GM23338 (cell line): Measurements from ENCODE around the gene NCOA1. TPM values are rescaled to one million over a fixed set of nuclear protein-coding genes. Genes with fewer than 3 reads are reported as not detected.

Source experiments
- ATAC-seq: fragments of 200-7000 bp; cut with Tn5 transposase; 3 replicates; pipeline ENCODE4 v1.9.1; 2020
- DNase-seq: peaks from one replicate; pipeline ENCODE4 v3.0.0-alpha.2; 2015; ENCODE audit warnings: low spot score
- H2AFZ ChIP-seq: fragments of 200-600 bp; sonication (generic); 2 replicates; pipeline ENCODE4 v1.8.0; 2016; ENCODE audit warnings: antibody characterized with exemption, mild to moderate bottlenecking, moderate library complexity
- H3F3A ChIP-seq: fragments of 200-600 bp; sonication (generic); replicated peaks from 2 replicates; pipeline ENCODE4 v1.8.0; 2017; ENCODE audit warnings: antibody characterized with exemption, mixed run types, low read depth
- H3K27ac ChIP-seq: fragments of 200-600 bp; sonication (generic); 2 replicates; pipeline ENCODE4 v1.6.1; 2016; ENCODE audit warnings: low read depth
- H3K27me3 ChIP-seq: fragments of 200-600 bp; sonication (generic); 2 replicates; pipeline ENCODE4 v1.8.0; 2016; ENCODE audit warnings: mild to moderate bottlenecking, mixed run types, moderate library complexity; ENCODE audit not compliant: insufficient read depth
- H3K36me3 ChIP-seq: fragments of 200-600 bp; sonication (generic); 2 replicates; pipeline ENCODE4 v1.8.0; 2016; ENCODE audit warnings: mild to moderate bottlenecking; ENCODE audit not compliant: insufficient read depth
- H3K4me1 ChIP-seq: fragments of 200-600 bp; sonication (generic); 2 replicates; pipeline ENCODE4 v1.8.0; 2016; ENCODE audit warnings: mild to moderate bottlenecking, moderate library complexity; ENCODE audit not compliant: insufficient read depth
- H3K4me2 ChIP-seq: fragments of 200-600 bp; sonication (generic); 2 replicates; pipeline ENCODE4 v1.7.1; 2017; ENCODE audit warnings: mixed run types
- H3K4me3 ChIP-seq: fragments of 200-600 bp; sonication (generic); 2 replicates; pipeline ENCODE4 v1.6.1; 2016; ENCODE audit warnings: mixed run types
- H3K79me2 ChIP-seq: fragments of 200-600 bp; sonication (generic); replicated peaks from 2 replicates; pipeline ENCODE4 v1.8.0; 2017; ENCODE audit warnings: mild to moderate bottlenecking; ENCODE audit not compliant: insufficient read depth
- H3K9me2 ChIP-seq: fragments of 200-600 bp; sonication (generic); 2 replicates; pipeline ENCODE4 v1.8.0; 2017; ENCODE audit not compliant: insufficient read depth
- H4K20me1 ChIP-seq: fragments of 200-600 bp; sonication (generic); replicated peaks from 2 replicates; pipeline ENCODE4 v1.8.0; 2017; ENCODE audit warnings: mild to moderate bottlenecking; ENCODE audit not compliant: insufficient read depth
- H3K27ac Mint-ChIP-seq: 2 replicates; pipeline ENCODE4 v1.8.0; 2020; ENCODE audit warnings: inconsistent platforms, mild to moderate bottlenecking, moderate library complexity, mixed read lengths
- H3K27me3 Mint-ChIP-seq: 3 replicates; pipeline ENCODE4 v1.8.0; 2022; ENCODE audit warnings: low read depth, mild to moderate bottlenecking, moderate library complexity, mixed read lengths, inconsistent platforms; ENCODE audit not compliant: insufficient read depth, poor library complexity
- H3K36me3 Mint-ChIP-seq: 3 replicates; pipeline ENCODE4 v1.8.0; 2021; ENCODE audit warnings: low read depth, mild to moderate bottlenecking, inconsistent platforms, moderate library complexity, mixed read lengths
- H3K4me1 Mint-ChIP-seq: 3 replicates; pipeline ENCODE4 v1.8.0; 2020; ENCODE audit warnings: mild to moderate bottlenecking, inconsistent platforms, mixed read lengths
- H3K4me3 Mint-ChIP-seq: 3 replicates; pipeline ENCODE4 v1.8.0; 2021; ENCODE audit warnings: moderate library complexity, mild to moderate bottlenecking, inconsistent platforms, mixed read lengths
- H3K9me3 Mint-ChIP-seq: 3 replicates; pipeline ENCODE4 v1.8.0; 2020; ENCODE audit warnings: moderate library complexity, mild to moderate bottlenecking, inconsistent platforms, mixed read lengths
- CREB1 ChIP-seq: fragments of 250-450 bp; sonication (Bioruptor Pico); IDR thresholded peaks from 2 replicates; pipeline ENCODE4 v1.5.0; 2020; ENCODE audit warnings: low read depth, mild to moderate bottlenecking, moderate library complexity
- CTCF ChIP-seq, 2 experiments: fragments of 200-600 bp in 1 of 2; sonication (generic) in 1 of 2; conservative IDR thresholded peaks; 2 replicates each; pipeline versions ENCODE4 v1.5.1 to v1.6.1; 2016 to 2017; ENCODE audit warnings: antibody characterized with exemption in 2 of 2, low read depth in 2 of 2, mild to moderate bottlenecking in 2 of 2, moderate library complexity in 1 of 2
- ETS1 ChIP-seq: IDR thresholded peaks from 2 replicates; pipeline ENCODE4 v1.6.1; 2016; ENCODE audit warnings: antibody characterized with exemption
- EZH2 ChIP-seq: fragments of 200-600 bp; sonication (generic); IDR thresholded peaks from one replicate; pipeline ENCODE4 v1.8.0; 2017; ENCODE audit warnings: antibody characterized with exemption, mild to moderate bottlenecking, low read depth; ENCODE audit not compliant: unreplicated experiment
- EZH2phosphoT487 ChIP-seq: fragments of 200-600 bp; sonication (generic); IDR thresholded peaks from one replicate; pipeline ENCODE4 v1.8.1; 2018; ENCODE audit warnings: antibody characterized with exemption; ENCODE audit not compliant: unreplicated experiment
- JUNB ChIP-seq: IDR thresholded peaks from one replicate; pipeline ENCODE4 v1.6.1; 2016; ENCODE audit warnings: antibody characterized with exemption; ENCODE audit not compliant: unreplicated experiment
- NANOG ChIP-seq: IDR thresholded peaks from 2 replicates; pipeline ENCODE4 v1.6.1; 2016; ENCODE audit warnings: antibody characterized with exemption, borderline replicate concordance
- POLR2AphosphoS5 ChIP-seq: IDR thresholded peaks from 2 replicates; pipeline ENCODE4 v1.6.1; 2016; ENCODE audit warnings: antibody characterized with exemption, low read depth
- REST ChIP-seq: IDR thresholded peaks from one replicate; pipeline ENCODE4 v1.6.1; 2018; ENCODE audit warnings: antibody characterized with exemption; ENCODE audit not compliant: unreplicated experiment
- STAT1 ChIP-seq: IDR thresholded peaks from one replicate; pipeline ENCODE4 v1.6.1; 2016; ENCODE audit warnings: antibody characterized with exemption; ENCODE audit not compliant: unreplicated experiment
- ZNF114 ChIP-seq: fragments of 250-450 bp; sonication (Bioruptor Pico); IDR thresholded peaks from 2 replicates; pipeline ENCODE4 v1.5.0; 2020; ENCODE audit warnings: mild to moderate bottlenecking, moderate library complexity
- ZNF331 ChIP-seq: fragments of 250-450 bp; sonication (Bioruptor Pico); IDR thresholded peaks from 2 replicates; pipeline ENCODE4 v1.5.0; 2020; ENCODE audit warnings: low read depth, mild to moderate bottlenecking, moderate library complexity
- ZNF462 ChIP-seq: fragments of 250-450 bp; sonication (Bioruptor Pico); IDR thresholded peaks from 2 replicates; pipeline ENCODE4 v1.5.0; 2020; ENCODE audit warnings: mild to moderate bottlenecking, moderate library complexity
- polyA plus RNA-seq: library from polyadenylated mRNA; unstranded; fragments of >200 nt; fragmentation: Nextera tagmentation; extraction: Ambion mirVana; gene quantifications from 2 replicates; pipeline ENCODE4 v1.2.1, GENCODE V29; 2016
- total RNA-seq: library from RNA; depleted of rRNA; stranded (reverse); fragments of >200 nt; shearing (Covaris generic); gene quantifications from 2 replicates; pipeline ENCODE4 v1.2.3, GENCODE V29; 2014

NCOA1 gene
- total and polyA plus RNA-seq, 2 experiments from 2014 or later: 7.1 to 15.1 TPM

- no peak overlapping the region for H3K4me3 Mint-ChIP-seq
- Histone ChIP-seq H3K9me2 (no peaks in the 10 kb centered on the region), H3K27me3 (no peaks in the 10 kb centered on the region), H2AFZ (no peak overlapping the region), H3K36me3 (no peaks in the 10 kb centered on the region), H3K27ac (no peak overlapping the region), H3K4me3 (no peak overlapping the region), H4K20me1 (no peaks in the 10 kb centered on the region), H3K79me2 (no peaks in the 10 kb centered on the region), H3F3A (no peaks in the 10 kb centered on the region), H3K4me2 (no peak overlapping the region), H3K4me1 (peaks cover 25% of the 10 kb centered on the region)
- no peak overlapping the region for H3K27ac Mint-ChIP-seq
- DNase-seq (no peak), ATAC-seq (no peak)
- peaks cover 26% of the 10 kb centered on the region for H3K4me1 Mint-ChIP-seq
- no peak for TF ChIP-seq EZH2phosphoT487
- TF ChIP-seq POLR2AphosphoS5: no peak
- no peak for TF ChIP-seq ZNF462 (CRISPR knock-in tag)
- no peak for TF ChIP-seq REST
- no peak for TF ChIP-seq CTCF (conservative IDR thresholded peaks at IDR 0.05; ENCODE audit: low read depth in 2 of 2)
- no peak for TF ChIP-seq EZH2
- no peak for TF ChIP-seq JUNB
- no peak for TF ChIP-seq ZNF114 (CRISPR knock-in tag)
- no peak for TF ChIP-seq NANOG
- no peak for TF ChIP-seq STAT1
- TF ChIP-seq ZNF331 (CRISPR knock-in tag): no peak
- no peak for TF ChIP-seq ETS1
- TF ChIP-seq CREB1 (CRISPR knock-in tag): no peak
- no peaks in the 10 kb centered on the region for H3K27me3 Mint-ChIP-seq
- H3K9me3 Mint-ChIP-seq: no peaks in the 10 kb centered on the region
- no peaks in the 10 kb centered on the region for H3K36me3 Mint-ChIP-seq
These were observed 85.1 kb downstream of the NCOA1 start for GRCh38 chr2:24576146-24576545.
